IMR-90 (cell line): ENCODE data around the gene INPP5E. TPM values are rescaled to one million over a fixed set of nuclear protein-coding genes. Genes with fewer than 3 reads are reported as not detected.

Source experiments
- ATAC-seq: fragments of 200-7000 bp; cut with Tn5 transposase; 2 replicates; pipeline ENCODE4 v1.9.1; 2020; ENCODE audit warnings: low read depth, mild to moderate bottlenecking, moderate library complexity
- BruUV-seq: library from RNA; stranded (reverse); fragments of 400-500 nt; replicated peaks from 2 replicates; lab custom pipeline; 2021; lab: Mats Ljungman, UMichigan
- CTCF ChIA-PET: fragments of 300-600 bp; formaldehyde crosslinking; extraction: SDS; loops from one replicate; lab custom pipeline; 2021; ENCODE audit warnings: antibody characterized with exemption; lab: Yijun Ruan, JAX
- POLR2A ChIA-PET: fragments of 300-600 bp; sonication (Branson Sonifier 250); formaldehyde crosslinking; loops from one replicate; lab custom pipeline; 2022; ENCODE audit warnings: antibody characterized with exemption; ENCODE audit not compliant: unreplicated experiment; lab: Charles Lee
- DNase-seq: peaks from one replicate; pipeline ENCODE4 v3.0.0; 2013
- H2AFZ ChIP-seq: replicated peaks from 2 replicates; pipeline ENCODE3; 2013; ENCODE audit warnings: low read length, mild to moderate bottlenecking; ENCODE audit not compliant: poor library complexity
- H2AK5ac ChIP-seq: 2 replicates; pipeline ENCODE4 v1.6.1; 2013; ENCODE audit warnings: low read depth, low read length, inconsistent platforms
- H2AK9ac ChIP-seq: replicated peaks from 2 replicates; pipeline ENCODE3; 2013; ENCODE audit warnings: mild to moderate bottlenecking, low read depth, low read length, moderate library complexity; ENCODE audit not compliant: poor library complexity
- H2BK120ac ChIP-seq: 2 replicates; pipeline ENCODE4 v1.6.1; 2013; ENCODE audit warnings: low read depth, low read length, inconsistent platforms
- H2BK15ac ChIP-seq: 3 replicates; pipeline ENCODE4 v1.6.1; 2013; ENCODE audit warnings: low read depth, low read length, inconsistent platforms
- H2BK20ac ChIP-seq: 2 replicates; pipeline ENCODE4 v1.6.1; 2013; ENCODE audit warnings: low read depth, mild to moderate bottlenecking, inconsistent platforms, low read length, moderate library complexity
- H2BK5ac ChIP-seq: 2 replicates; pipeline ENCODE4 v1.6.1; 2013; ENCODE audit warnings: mild to moderate bottlenecking, low read depth, low read length, inconsistent platforms; ENCODE audit not compliant: poor library complexity, severe bottlenecking
- H3K14ac ChIP-seq: replicated peaks from 2 replicates; pipeline ENCODE4 v1.6.1; 2013; ENCODE audit warnings: low read depth, low read length, inconsistent platforms
- H3K18ac ChIP-seq: 2 replicates; pipeline ENCODE4 v1.6.1; 2013; ENCODE audit warnings: low read depth, low read length, control low read depth
- H3K23ac ChIP-seq: 2 replicates; pipeline ENCODE4 v1.6.1; 2013; ENCODE audit warnings: low read depth, low read length, inconsistent platforms
- H3K27ac ChIP-seq: 2 replicates; pipeline ENCODE4 v1.5.1; 2013; ENCODE audit warnings: mild to moderate bottlenecking, control low read depth, low read length; ENCODE audit not compliant: insufficient read depth
- H3K27me3 ChIP-seq: 2 replicates; pipeline ENCODE4 v1.6.1; 2013; ENCODE audit warnings: low read length; ENCODE audit not compliant: control insufficient read depth, insufficient read depth
- H3K36me3 ChIP-seq: 2 replicates; pipeline ENCODE4 v1.6.1; 2013; ENCODE audit warnings: low read length, mixed read lengths; ENCODE audit not compliant: control insufficient read depth, insufficient read depth
- H3K4ac ChIP-seq: 2 replicates; pipeline ENCODE4 v1.6.1; 2013; ENCODE audit warnings: low read depth, low read length, inconsistent platforms
- H3K4me1 ChIP-seq: 2 replicates; pipeline ENCODE4 v1.6.1; 2013; ENCODE audit warnings: low read length, mixed read lengths; ENCODE audit not compliant: control insufficient read depth, insufficient read depth
- H3K4me2 ChIP-seq: 2 replicates; pipeline ENCODE4 v1.6.1; 2013; ENCODE audit warnings: low read depth, mild to moderate bottlenecking, control low read depth, low read length, moderate library complexity
- H3K4me3 ChIP-seq: 2 replicates; pipeline ENCODE4 v1.5.1; 2013; ENCODE audit warnings: low read depth, mild to moderate bottlenecking, control low read depth, low read length, moderate library complexity; ENCODE audit not compliant: insufficient read depth
- H3K56ac ChIP-seq: 2 replicates; pipeline ENCODE4 v1.6.1; 2013; ENCODE audit warnings: low read length, inconsistent platforms; ENCODE audit not compliant: insufficient read depth; ENCODE audit errors: extremely low read depth
- H3K79me1 ChIP-seq, 2 experiments: 2 replicates each; pipeline ENCODE4 v1.6.1; 2013; ENCODE audit warnings: low read length in 2 of 2, inconsistent platforms in 1 of 2, low read depth in 1 of 2
- H3K9ac ChIP-seq: 2 replicates; pipeline ENCODE4 v1.6.1; 2013; ENCODE audit warnings: low read depth, low read length, control low read depth
- H3K9me1 ChIP-seq: 2 replicates; pipeline ENCODE4 v1.6.1; 2013; ENCODE audit warnings: low read length, inconsistent platforms; ENCODE audit not compliant: insufficient read depth
- H3K9me3 ChIP-seq: 2 replicates; pipeline ENCODE4 v1.6.1; 2013; ENCODE audit warnings: low read length; ENCODE audit not compliant: control insufficient read depth, insufficient read depth
- H4K20me1 ChIP-seq: 2 replicates; pipeline ENCODE4 v1.6.1; 2013; ENCODE audit warnings: low read length, inconsistent platforms; ENCODE audit not compliant: insufficient read depth
- H4K5ac ChIP-seq: 2 replicates; pipeline ENCODE4 v1.6.1; 2013; ENCODE audit warnings: mild to moderate bottlenecking, low read depth, low read length, control low read depth
- H4K8ac ChIP-seq, 2 experiments: 2 replicates each; pipeline ENCODE4 v1.6.1; 2013; ENCODE audit warnings: low read depth in 2 of 2, low read length in 2 of 2, control low read depth in 1 of 2, inconsistent platforms in 1 of 2
- H4K91ac ChIP-seq: 2 replicates; pipeline ENCODE4 v1.6.1; 2013; ENCODE audit warnings: low read depth, low read length, inconsistent platforms; ENCODE audit not compliant: insufficient read depth
- BHLHE40 ChIP-seq: fragments of 150-350 bp; IDR thresholded peaks from 2 replicates; pipeline ENCODE4 v1.6.1; 2016; ENCODE audit warnings: mild to moderate bottlenecking, low read depth, low read length
- CEBPB ChIP-seq: IDR thresholded peaks from 2 replicates; pipeline ENCODE4 v1.6.1; 2012; ENCODE audit warnings: low read depth, low read length, improper control_type of control experiment
- CHD1 ChIP-seq: IDR thresholded peaks from 2 replicates; pipeline ENCODE4 v1.6.1; 2012; ENCODE audit warnings: low read depth, low read length, improper control_type of control experiment
- CTCF ChIP-seq: conservative IDR thresholded peaks from 2 replicates; pipeline ENCODE4 v1.5.1; 2012; ENCODE audit warnings: mild to moderate bottlenecking, low read depth, low read length, improper control_type of control experiment
- ELK1 ChIP-seq: fragments of 150-350 bp; IDR thresholded peaks from 2 replicates; pipeline ENCODE4 v1.6.1; 2016; ENCODE audit warnings: low read depth, mild to moderate bottlenecking, low read length, moderate library complexity, borderline replicate concordance
- MAZ ChIP-seq: IDR thresholded peaks from 2 replicates; pipeline ENCODE4 v1.6.1; 2012; ENCODE audit warnings: low read depth, mild to moderate bottlenecking, low read length, improper control_type of control experiment, moderate library complexity, borderline replicate concordance
- NFE2L2 ChIP-seq: fragments of 150-350 bp; IDR thresholded peaks from 2 replicates; pipeline ENCODE4 v1.6.1; 2016; ENCODE audit warnings: low read depth, mild to moderate bottlenecking, low read length
- RAD21 ChIP-seq: IDR thresholded peaks from 2 replicates; pipeline ENCODE4 v1.6.1; 2012; ENCODE audit warnings: low read length, improper control_type of control experiment
- RCOR1 ChIP-seq: IDR thresholded peaks from 2 replicates; pipeline ENCODE4 v1.6.1; 2012; ENCODE audit warnings: mild to moderate bottlenecking, low read length, improper control_type of control experiment; ENCODE audit not compliant: insufficient replicate concordance
- RFX5 ChIP-seq: IDR thresholded peaks from 2 replicates; pipeline ENCODE4 v1.8.0; 2012; ENCODE audit warnings: low read depth, mild to moderate bottlenecking, low read length, moderate library complexity
- SMC3 ChIP-seq: fragments of 150-350 bp; IDR thresholded peaks from 2 replicates; pipeline ENCODE4 v1.6.1; 2016; ENCODE audit warnings: low read depth, mild to moderate bottlenecking, antibody characterized with exemption, low read length, moderate library complexity
- USF2 ChIP-seq: fragments of 150-350 bp; IDR thresholded peaks from 2 replicates; pipeline ENCODE4 v1.6.1; 2017; ENCODE audit warnings: mild to moderate bottlenecking, antibody characterized with exemption, low read length, low read depth
- WGBS, 2 experiments: methylation state at CpG; one replicate each; pipeline versions ENCODE4 v1.1.5 to v1.1.7; 2013; ENCODE audit warnings: missing lambda C conversion rate in 2 of 2; ENCODE audit not compliant: insufficient read length in 1 of 2; ENCODE audit errors: extremely low coverage in 2 of 2; 5-methylcytosine and 5-hydroxymethylcytosine counted together
- dilution Hi-C: fragments of 300-500 bp; cut with HindIII; formaldehyde crosslinking; loops from one replicate; pipeline ENCODE4 v1.14.3; 2018; ENCODE audit warnings: low sequenced_read_pairs; ENCODE audit not compliant: unreplicated experiment
- in situ Hi-C: fragments of 300-500 bp; cut with MboI; formaldehyde crosslinking; loops from 3 replicates; pipeline ENCODE4 v1.14.3; 2019; ENCODE audit warnings: low sequenced_read_pairs, inconsistent platforms, mixed read lengths
- intact Hi-C: fragments of 100-400 bp; cut with micrococcal nuclease; formaldehyde crosslinking; loops from 2 replicates; pipeline ENCODE4 v1.10.0; 2022
- polyA plus RNA-seq, 3 experiments: library from polyadenylated mRNA; depleted of rRNA; stranded (reverse); fragments of >200 nt; gene quantifications; 2 replicates each; pipeline ENCODE4 v1.2.3, GENCODE V29; 2012; ENCODE audit warnings: low replicate concordance in 1 of 3
- total RNA-seq: library from RNA; depleted of rRNA; stranded (reverse); fragments of >200 nt; gene quantifications from 2 replicates; pipeline ENCODE4 v1.2.3, GENCODE V29; 2012

The INPP5E gene
- total and polyA plus RNA-seq, 2 of the 4 experiments (the other 2 are of a cell fraction), result 1.6 to 9.4 TPM

GRCh38 chr9:136467766-136468165, 28.1 kb upstream of the INPP5E start:
- H3K27me3 ChIP-seq, result no peaks in the 10 kb centered on the region
- no peaks in the 10 kb centered on the region for H3K9me1 ChIP-seq
- no peak overlapping the region for H4K8ac ChIP-seq
- no TSS peak for BruUV-seq
- intact Hi-C loops, result no loop called here
- H3K23ac ChIP-seq, result no peak overlapping the region
- dilution Hi-C loops, result no loop called here
- H2BK20ac ChIP-seq, result no peak overlapping the region
- H3K18ac ChIP-seq, result no peak overlapping the region
- H3K4me3 ChIP-seq, result no peak overlapping the region
- no peak overlapping the region for H2AK5ac ChIP-seq
- peaks cover 87% of the 10 kb centered on the region for H3K36me3 ChIP-seq
- H3K4me2 ChIP-seq, result no peak overlapping the region
- peaks cover 36 to 73% of the 10 kb centered on the region in 2 experiments for H3K79me1 ChIP-seq
- in situ Hi-C loops, result no loop called here
- TF ChIP-seq SMC3 (no peak), RAD21 (no peak), NFE2L2 (no peak), USF2 (no peak), CTCF (no peak), RFX5 (no peak), RCOR1 (no peak), MAZ (no peak), CHD1 (no peak), CEBPB (no peak), ELK1 (no peak), BHLHE40 (no peak)
- 100% methylated on average over 2 of the region's 15 CpGs; no CpG with 5 or more reads in 1 of the 2 experiments for WGBS, 2 experiments
- H3K14ac ChIP-seq, result no peak overlapping the region
- H3K4me1 ChIP-seq, result no peaks in the 10 kb centered on the region
- no peak overlapping the region for H2BK15ac ChIP-seq
- no peak overlapping the region for H3K9ac ChIP-seq
- no peak overlapping the region for H2BK5ac ChIP-seq
- H2AFZ ChIP-seq, result peak overlapping the region; percentile 43
- H3K56ac ChIP-seq, result no peak overlapping the region
- DNase-seq (no peak), ATAC-seq (no peak)
- no peak overlapping the region for H3K4ac ChIP-seq
- H4K20me1 ChIP-seq, result peaks cover 74% of the 10 kb centered on the region
- POLR2A ChIA-PET, result no interaction called here
- CTCF ChIA-PET, result interaction anchor here (0.5 kb wide), 1 partner anchor 12 kb away, joined by 3 read pairs; no protein-coding TSS in a partner anchor
- no peak overlapping the region for H4K5ac ChIP-seq
- no peak overlapping the region for H2AK9ac ChIP-seq
- H2BK120ac ChIP-seq, result no peak overlapping the region
- no peak overlapping the region for H4K91ac ChIP-seq
- no peak overlapping the region for H3K27ac ChIP-seq
- H3K9me3 ChIP-seq, result no peaks in the 10 kb centered on the region
